ENCODE data around the gene SNRPA. TPM values are rescaled to one million over a fixed set of nuclear protein-coding genes. Genes with fewer than 3 reads are reported as not detected.

The SNRPA gene
- total and polyA plus RNA-seq, 2 of the 13 experiments (the other 11 are each of a cell fraction or from before 2014, with no cell fraction given), result 59.6 to 162 TPM

- no peak for TF ChIP-seq THAP7 (CRISPR knock-in tag; IDR thresholded peaks at IDR 0.05)
- no peak for TF ChIP-seq ARID5B (CRISPR knock-in tag; IDR thresholded peaks at IDR 0.05)
- TF ChIP-seq ZBTB8A (CRISPR knock-in tag; IDR thresholded peaks at IDR 0.05; ENCODE audit: borderline replicate concordance, low read depth), result no peak
- no peak for TF ChIP-seq TAF1 (CRISPR knock-in tag; IDR thresholded peaks at IDR 0.05)
- no peak for TF ChIP-seq TRIM22 (IDR thresholded peaks at IDR 0.05)
- no peak for TF ChIP-seq ZBTB33 (CRISPR knock-in tag; IDR thresholded peaks at IDR 0.05)
Observed at GRCh38 chr19:40724855-40725254, 26.1 kb upstream of the SNRPA start (continued).

All from HepG2 (cell line).